Globus pallidus (tissue), 1 donor: ENCODE results near the gene MGAT1.
A peak's percentile ranks its signal among the peaks of the same experiment; 100 is the strongest.
"Not testable (repeated sequence)": the region's sequence is repeated elsewhere in the genome, so short reads cannot be mapped to it uniquely, and the experiment has no call there.

ENCODE experiments used
- DNase-seq: peaks from one replicate; pipeline ENCODE4 v3.0.0-alpha.2; 2015; ENCODE audit warnings: low spot score

Gene MGAT1

DNA sequence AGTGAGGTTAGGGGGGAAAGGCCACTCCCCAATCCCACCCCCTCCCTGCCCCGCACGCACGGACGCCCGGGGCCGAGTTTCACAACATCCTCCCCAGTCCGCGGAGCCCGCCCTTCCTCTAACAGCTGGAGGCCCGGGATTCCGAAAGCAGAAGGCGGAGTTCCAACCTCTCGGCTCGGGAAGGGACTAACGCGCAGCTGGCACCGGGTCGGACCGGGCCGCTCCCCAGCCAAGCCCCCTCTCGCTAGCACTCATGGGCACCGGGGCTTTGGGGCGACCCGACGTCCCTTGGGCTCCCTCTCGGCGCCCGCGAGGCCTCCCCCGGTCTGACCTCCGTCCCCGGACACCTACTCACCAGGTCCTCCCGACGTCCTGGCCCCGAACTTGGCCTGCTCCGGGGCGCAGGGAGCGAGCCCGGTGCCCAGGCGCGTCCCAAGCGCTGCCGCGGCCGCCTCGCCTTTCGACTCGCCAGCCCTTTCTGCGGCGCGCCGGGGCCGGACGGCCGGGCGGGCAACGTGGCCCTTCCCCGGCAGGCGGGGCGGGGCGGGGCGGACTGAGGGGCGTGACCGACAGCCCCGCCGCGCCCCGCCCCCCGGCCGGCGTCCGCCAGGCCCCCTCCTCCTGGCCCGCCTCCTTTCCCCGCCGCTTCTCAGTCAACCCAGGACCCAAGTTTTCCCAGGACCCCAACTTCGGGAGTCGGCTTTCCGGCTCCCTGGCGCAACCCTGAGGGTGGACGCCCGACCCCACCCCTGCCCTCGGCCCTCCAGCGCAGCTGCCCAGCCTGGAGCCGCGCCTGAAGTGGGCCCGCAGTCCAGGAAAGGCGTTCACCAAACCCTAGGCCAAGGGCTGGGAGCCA is at the start of gene MGAT1:
TSS of gene MGAT1 (minus strand) at position 482 of the 856 bp plus-strand sequence. CDS start 9,835 bp downstream, outside the sequence.
- peak; percentile 77 for DNase-seq

DNA sequence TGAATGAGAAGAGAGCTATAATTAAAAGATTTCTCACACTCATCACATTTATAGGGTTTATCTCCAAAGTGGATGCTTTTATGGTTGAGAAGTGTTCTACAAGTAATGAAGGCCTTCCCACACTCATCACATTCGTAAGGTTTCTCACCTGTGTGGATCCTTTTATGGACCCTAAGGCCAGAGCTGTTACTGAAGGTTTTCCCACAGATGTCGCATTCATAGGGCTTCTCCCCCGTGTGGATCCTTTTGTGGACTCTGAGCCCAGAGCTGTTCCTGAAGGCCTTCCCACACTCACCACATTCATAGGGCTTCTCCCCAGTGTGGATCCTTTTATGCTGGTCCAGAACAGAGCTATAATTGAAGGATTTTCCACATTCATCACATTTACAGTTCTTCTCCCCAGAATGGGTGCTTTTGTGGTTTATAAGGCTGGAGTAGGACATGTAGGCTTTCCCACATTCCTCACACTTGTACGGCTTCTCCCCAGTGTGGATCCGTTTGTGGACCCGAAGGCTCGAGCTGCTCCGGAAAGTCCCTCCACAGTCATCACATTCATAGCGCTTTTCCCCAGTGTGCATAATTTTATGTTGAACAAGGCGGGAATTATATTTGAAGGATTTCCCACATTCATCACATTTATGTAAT is 48.0 kb upstream of the MGAT1 start:
- DNase-seq: no peak

DNA sequence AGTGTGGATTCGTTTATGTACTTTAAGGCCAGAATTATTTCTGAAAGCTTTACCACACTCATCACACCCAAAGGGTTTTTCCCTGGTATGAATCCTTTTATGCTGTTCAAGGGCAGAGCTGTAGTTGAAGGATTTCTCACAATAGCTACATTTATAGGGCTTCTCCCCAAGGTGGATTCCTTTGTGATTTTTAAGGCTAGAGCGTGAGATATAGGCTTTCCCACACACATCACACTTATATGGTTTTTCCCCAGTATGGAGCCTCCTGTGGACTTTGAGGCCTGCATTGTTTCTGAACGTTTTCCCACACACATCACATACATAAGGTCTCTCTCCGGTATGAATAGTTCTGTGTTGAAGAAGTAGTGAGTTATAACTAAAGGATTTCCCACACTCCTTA is 47.2 kb upstream of the MGAT1 start:
- no peak for DNase-seq

DNA sequence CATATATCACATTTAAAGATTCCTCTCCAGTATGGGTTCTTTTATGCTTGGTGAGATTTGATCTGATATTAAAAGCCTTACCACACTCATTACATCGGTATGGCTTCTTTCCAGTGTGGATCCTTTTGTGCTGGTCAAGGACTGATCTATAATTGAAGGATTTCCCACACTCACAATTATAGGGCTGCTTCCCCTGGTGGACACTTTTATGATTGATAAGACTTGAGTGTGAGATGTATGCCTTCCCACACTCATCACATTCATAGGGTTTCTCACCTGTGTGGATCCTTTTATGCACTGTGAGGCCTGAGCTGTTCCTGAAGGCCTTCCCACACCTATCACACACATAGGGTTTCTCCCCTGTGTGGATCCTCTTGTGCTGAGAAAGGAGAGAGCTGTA is 46.3 kb upstream of the MGAT1 start:
- no peak for DNase-seq

DNA sequence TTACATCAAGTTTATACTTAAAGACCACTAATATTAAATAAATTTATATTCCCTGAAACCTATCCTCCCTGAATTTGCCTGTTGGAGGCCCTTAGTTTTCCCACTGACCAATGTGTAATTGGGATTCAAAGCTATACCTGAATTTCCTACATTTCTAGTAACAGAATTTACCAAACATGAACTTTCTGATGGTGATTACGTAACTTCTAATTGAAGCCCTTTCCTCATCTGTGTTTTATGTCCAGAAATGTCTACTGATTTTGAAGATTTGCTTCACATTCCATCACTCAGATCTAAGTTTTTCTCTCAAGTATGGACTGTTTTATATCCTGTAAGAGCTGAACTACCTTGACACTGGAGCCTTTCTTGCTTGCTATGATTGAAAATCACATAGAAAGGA is 45.7 kb upstream of the MGAT1 start:
- no peak for DNase-seq

DNA sequence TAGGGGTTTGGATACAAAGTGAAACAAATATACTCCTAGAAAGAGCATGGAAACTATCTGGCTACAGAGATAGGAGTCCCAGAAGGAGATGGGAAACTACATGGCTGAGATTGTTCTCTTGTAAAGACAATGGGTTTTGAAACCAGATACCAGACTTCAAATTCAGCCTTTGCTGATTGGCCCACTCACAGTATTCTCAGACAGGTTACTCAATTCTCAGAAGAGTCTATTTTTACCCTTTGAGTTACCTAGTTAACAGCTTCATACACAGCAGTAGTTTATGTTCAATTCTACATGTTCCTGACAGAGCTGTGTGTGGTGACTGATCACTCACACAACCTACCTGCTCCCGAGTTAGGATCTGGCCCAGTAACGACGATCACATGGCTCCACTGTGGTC is 44.4 kb upstream of the MGAT1 start:
- no peak for DNase-seq

DNA sequence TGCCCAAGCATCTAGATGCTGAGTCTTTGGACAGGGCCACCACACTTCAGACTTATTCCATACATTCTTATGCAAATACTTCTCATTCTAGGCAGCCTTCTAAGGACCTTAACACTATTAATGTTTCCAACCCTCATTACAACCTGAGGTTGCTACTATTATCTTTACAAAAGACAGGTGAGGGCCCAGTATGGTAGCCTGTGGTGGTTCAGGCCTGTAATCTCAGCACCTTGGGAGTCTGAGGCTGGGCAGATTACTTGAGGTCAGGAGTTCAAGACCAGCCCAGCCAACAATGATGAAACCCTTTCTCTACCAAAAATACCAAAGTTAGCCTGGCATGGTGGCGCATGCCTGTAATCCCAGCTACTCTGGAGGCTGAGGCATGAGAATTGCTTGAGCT is 42.3 kb upstream of the MGAT1 start:
- no peak for DNase-seq

DNA sequence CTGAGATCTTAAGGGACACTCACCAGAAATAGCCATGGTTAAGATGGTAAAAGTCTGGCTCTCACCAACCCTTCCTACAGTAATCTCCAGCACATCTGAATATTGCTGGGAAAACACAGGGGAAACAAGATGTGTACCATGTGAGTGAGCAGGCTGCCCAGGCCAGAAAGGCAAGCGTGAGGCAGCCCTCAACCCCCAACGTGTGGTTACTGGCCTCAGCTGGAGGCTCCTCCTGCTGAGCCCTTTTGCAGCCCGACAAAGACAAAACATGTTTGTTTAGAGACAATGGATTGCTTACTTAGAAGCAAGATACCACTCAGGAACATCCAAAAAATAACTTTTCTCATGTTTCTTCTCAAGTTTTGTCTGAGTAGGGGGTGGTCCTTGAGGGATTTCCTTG is 41.8 kb upstream of the MGAT1 start:
- DNase-seq: no peak

DNA sequence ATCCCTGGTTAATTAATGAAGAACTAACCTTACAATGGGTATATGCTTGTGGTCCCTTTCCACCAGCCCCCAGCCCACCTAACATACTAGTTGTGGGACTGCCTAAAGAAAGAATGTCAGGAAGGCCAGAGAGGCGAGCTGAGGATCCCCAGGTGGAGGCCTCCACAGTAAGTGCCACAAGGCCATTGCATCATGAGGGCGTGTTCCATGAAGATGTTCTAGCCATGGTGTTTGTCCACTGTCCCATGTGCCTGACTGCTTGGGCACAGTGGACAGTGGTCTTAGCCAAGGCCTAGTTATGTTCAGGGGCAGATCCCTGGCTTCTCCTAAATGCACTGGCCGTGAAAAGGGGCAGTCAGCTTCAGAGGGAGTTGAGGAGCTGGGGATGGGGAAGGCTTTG is 37.3 kb upstream of the MGAT1 start:
- no peak for DNase-seq

DNA sequence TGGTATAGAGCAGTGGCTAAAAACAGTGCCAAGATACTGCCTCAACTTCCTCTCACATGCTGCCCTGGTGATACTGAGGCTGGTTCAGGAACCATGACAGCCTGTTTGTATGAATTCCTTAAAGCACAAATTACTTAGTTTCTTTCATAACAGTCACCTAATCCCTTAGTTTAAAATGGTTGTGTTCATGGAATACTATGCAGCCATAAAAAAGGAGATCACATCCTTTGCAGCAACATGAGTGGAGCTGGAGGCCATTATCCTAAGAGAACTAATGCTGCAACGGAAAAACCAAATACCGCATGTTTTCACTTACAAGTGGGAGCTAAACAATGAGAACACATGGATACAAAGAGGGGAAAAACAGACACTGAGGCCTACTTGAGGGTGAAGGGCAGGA is 36.6 kb upstream of the MGAT1 start:
- no peak for DNase-seq

DNA sequence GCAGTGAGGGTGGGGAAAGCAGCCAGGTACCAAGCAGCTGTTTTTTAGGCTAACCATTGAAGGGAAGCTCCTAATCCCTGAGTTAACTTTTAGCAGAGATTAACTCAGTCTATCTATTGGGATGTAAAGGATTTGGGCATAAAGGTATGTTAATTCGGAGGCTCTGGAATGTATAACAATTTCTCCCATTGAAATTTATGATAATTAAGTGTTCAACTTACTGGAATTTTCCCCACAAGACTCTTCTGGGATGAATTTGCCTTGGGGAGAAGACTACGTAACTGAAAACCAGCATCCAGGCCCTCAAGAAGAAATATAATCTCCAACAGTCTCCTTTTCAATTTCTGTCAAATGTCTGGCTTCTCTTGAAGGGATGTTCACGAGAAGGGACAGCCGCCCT is 34.9 kb upstream of the MGAT1 start:
- DNase-seq: no peak

DNA sequence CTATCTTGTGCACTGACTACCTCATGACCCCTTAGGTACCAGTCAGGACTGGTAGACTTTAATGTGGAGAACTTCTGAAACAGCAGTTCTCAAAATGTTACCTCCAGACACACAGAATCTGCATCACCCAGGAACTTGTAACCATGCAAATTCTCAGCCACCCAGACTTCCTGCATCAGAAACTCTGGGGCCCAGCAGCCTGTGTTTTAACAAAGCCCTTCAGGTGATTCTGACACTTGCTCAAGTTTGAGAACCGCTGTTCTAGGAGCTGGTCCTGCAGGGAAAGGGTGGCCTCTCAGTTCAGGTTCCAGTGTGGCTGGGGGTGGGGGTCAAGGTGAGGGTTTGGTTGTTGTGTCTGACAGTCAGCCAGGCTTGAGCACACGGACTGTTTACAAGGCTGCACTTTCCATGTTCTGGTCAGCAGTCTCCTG is 30.0 kb upstream of the MGAT1 start:
- no peak for DNase-seq

DNA sequence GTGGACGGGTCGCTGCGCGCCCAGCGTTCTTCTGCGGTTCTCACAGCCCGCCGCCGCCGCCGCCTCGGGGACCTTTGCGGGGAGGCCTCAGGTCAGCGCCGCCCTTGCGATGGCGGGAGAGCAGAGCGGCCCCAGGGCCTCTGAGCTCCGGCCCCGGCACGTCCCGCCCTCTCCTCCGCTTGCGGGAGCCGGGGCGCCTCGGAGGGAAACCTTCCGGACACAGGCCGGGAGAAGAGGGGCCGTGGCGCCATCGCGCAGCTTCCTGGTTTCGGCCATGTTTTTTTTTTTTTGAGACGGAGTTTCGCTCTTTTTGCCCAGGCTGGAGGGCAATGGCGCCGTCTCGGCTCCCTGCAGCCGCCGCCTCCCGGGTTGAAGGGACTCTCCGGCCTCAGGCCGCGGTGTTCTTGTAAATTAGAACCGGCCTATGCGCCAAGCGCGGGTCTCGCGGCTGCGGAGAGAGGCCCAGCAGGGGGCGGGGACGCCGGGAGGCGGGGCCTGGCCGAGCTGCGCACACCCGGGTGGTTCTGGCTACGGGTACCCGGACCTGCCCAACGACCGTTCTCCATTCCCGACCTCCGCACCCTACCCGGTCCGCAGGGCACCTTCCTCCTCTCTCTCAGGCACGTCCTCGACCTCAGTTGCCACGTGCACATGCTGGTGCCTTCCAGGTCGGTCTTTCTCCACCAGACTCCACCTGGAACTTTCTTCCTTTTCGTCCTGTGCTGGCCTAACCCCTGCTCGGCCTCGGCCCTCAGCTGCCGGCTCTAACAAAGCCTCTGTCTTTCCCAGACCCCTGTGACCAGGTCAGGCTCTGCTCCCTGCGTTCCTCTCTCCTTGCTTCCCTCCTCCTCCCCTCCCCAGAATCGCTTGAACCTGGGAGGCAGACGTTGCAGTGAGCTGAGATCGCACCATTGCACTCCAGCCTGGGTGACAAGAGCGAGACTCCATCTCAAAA is 28.8 kb upstream of the MGAT1 start:
- DNase-seq: peak; percentile 82

DNA sequence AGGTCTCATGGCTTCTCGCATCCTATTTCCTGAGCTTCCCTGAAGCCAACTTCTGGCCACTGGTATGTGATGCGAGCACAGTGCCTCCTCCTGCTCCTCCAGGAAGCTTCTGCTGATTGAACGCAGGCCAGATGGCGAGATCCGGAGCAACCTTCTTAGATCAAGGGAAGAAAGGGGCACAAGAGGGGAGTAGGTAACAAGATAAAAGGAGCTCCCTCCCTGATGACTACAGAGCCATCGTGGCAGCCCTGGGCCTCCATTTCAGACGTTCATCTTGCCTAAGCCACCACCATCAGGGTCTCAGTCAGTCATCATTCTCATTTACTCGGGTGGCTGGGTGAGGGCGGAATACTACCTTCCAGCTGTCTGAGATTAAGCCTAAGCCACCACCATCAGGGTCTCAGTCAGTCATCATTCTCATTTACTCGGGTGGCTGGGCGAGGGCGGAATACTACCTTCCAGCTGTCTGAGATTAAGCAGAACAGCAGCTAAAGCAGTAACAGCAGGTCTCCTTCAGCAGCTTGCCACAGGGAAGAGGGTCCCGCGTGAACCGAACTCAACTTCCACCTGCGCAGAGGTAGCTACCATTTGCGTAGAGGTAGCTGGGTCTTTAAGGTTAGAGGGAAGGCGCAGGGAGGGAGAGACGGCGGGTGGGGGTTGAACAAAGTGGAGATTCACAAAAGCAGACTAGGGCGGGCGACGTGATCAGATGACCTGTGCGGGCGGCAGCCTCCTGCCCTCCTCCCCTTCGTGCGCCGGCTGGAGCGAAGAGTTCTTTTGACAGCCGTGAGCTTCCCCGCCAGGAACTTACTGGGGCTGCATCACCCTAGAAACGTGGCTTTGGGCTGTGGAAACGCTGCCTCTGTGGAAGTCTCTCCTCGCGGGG is 27.9 kb upstream of the MGAT1 start:
- DNase-seq: peak; percentile 65

DNA sequence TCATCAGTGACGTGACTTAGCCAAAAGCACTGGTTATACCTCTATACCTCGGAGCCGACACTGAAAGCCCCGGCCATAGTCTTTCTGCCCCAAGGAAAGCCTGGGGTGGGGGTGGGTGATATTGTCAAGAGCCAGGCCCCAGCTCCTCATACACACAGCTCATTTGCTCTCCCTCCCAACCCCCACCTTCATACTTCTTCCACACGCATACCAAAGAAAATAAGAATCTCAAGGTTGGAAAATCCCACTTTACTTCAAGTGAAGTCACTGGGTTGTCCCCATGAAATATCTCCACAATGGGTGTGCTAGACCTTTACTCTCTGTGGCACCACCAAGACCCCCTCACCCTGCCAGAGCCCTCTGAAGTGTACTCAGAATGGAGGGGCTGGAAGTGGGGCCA is 27.1 kb upstream of the MGAT1 start:
- no peak for DNase-seq

DNA sequence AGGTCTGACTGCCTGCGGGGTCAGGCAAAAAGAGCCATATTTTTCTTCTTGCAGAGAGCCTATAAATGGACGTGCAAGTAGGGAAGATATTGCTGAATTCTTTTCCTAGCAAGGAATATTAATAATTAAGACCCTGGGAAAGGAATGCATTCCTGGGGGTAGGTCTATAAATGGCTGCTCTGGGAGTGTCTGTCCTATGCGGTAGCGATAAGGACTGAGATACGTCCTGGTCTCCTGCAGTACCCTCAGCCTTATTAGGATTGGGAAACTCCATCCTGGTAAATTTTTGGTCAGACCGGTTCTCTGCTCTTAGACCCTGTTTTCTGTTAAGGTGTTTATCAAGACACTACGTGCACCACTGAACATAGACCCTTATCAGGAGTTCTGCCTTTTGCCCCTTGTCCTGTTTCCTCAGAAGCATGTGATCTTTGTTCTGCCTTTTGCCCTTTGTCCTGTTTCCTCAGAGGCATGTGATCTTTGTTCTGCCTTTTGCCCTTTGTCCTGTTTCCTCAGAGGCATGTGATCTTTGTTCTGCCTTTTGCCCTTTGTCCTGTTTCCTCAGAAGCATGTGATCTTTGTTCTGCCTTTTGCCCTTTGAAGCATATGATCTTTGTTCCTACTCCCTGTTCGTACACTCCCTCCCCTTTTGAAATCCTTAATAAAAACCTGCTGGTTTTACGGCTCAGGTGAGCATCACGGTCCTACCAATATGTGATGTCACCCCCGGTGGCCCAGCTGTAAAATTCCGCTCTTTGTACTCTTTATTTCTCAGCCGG is 26.3 kb upstream of the MGAT1 start:
- not testable (repeated sequence) for DNase-seq

DNA sequence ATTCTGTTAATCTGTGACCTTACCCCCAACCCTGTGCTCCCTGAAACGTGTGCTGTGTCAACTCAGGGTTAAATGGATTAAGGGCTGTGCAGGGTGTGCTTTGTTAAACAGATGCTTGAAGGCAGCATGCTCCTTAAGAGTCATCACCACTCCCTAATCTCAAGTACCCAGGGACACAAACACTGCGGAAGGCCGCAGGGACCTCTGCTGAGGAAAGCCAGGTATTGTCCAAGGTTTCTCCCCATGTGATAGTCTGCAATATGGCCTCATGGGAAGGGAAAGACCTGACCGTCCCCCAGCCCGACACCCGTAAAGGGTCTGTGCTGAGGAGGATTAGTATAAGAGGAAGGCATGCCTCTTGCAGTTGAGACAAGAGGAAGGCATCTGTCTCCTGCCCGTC is 24.8 kb upstream of the MGAT1 start:
- not testable (repeated sequence) for DNase-seq

DNA sequence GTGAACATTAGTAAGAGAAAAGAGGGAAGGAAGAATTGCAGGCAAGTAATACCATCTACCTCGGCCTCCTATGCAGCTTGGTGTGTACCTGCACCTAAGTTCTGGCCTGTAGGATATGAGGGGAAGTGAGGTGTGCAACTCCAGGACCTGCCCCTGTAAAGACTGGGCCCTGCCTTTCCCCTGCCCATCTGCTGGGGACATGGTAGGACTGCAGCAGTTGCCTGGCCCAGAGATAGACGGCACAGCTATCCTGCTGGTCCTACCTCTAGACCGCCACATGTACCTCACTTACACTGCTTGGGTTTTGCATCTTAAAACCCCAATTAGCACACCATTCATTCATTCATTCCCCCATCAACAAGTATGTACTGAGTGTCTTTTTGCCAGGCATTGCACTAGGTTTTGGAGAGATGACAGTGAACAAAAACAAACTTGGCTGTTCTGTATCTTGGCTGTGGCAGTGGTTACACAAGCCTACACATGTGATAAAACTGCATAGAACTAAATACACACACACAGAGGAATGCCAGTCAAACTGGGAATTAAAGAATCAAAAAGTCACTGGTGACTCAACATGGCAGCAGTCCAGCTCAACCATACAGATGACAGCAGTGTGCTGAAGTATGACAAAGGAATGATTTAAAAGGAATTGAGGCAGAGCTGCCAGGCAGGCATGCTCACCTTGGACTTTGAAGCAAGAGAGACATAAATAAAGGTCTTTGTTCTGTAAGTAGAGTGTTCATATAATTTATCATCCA is 23.3 kb upstream of the MGAT1 start:
- no peak for DNase-seq

DNA sequence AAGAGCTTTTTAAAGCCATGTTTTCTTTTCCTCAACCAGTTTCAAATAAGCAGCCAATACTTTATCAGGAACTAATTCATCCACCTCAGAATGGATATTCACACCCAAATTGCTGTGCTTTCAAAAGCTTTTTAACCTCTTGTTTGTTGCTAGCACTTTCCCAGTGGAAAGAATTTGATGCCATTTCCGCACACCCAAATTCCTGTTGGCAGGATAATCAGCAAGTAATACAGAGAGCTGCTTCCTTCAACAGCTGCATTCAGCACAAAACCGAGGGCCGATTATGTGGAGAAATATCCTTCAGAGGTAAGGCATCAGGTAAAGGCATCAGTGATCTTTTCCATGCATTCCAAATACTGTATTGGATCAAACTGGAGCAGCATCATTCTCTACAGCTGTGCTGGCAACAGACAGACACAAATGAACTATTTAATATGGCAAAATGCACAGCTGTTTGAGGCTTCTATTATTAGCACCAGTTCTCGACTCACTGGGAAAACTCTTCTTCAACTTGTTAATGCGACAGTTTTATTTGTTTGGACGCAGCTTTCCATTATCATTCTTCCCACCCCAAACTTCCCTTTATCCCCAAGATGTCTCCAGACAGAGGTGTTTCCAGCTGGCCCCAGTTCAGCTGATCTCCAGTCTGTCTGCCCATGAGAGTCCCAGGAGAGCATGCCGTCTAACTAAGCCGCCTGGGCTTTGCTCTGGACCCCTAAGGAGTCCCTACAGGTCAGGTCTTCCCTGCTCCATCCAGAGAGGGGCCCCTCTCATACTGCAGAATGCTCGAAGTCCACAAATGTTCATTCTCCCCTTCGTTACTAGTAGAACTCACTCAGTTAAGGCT is 22.2 kb upstream of the MGAT1 start:
- no peak for DNase-seq
